Measurements from ENCODE around the gene UBE2QL1.

Gene UBE2QL1

GRCh38 chr5:6461793-6462650 is 13.4 kb downstream of the UBE2QL1 start:
- no peak for TF ChIP-seq CTCF (conservative IDR thresholded peaks at IDR 0.05; ENCODE audit: low read length)
- H3K4me3 ChIP-seq (ENCODE audit: low read length), result no peak overlapping the region
- no peak for DNase-seq (ENCODE audit: low read depth)

GRCh38 chr5:6462671-6463070 is 14.0 kb downstream of the UBE2QL1 start:
- H3K4me3 ChIP-seq (ENCODE audit: low read length), result no peak overlapping the region
- no peak for TF ChIP-seq CTCF (conservative IDR thresholded peaks at IDR 0.05; ENCODE audit: low read length)
- DNase-seq (ENCODE audit: low read depth), result no peak

- no peak for DNase-seq (ENCODE audit: low read depth)
- no peak for TF ChIP-seq CTCF (conservative IDR thresholded peaks at IDR 0.05; ENCODE audit: low read length)
Measured at GRCh38 chr5:6464441-6464840, 15.8 kb downstream of the UBE2QL1 start.

GRCh38 chr5:6465831-6466790 is 17.5 kb downstream of the UBE2QL1 start:
- DNase-seq (ENCODE audit: low read depth), result no peak
- no peak overlapping the region for H3K4me3 ChIP-seq (ENCODE audit: low read length)
- TF ChIP-seq CTCF (conservative IDR thresholded peaks at IDR 0.05; ENCODE audit: low read length), result no peak

More at GRCh38 chr5:6464441-6464840, 15.8 kb downstream of the UBE2QL1 start:
- H3K4me3 ChIP-seq (ENCODE audit: low read length), result no peak overlapping the region

- no peak for DNase-seq (ENCODE audit: low read depth)
- TF ChIP-seq CTCF (conservative IDR thresholded peaks at IDR 0.05; ENCODE audit: low read length), result no peak
- H3K4me3 ChIP-seq (ENCODE audit: low read length), result no peak overlapping the region
Measured at GRCh38 chr5:6466975-6467567, 18.4 kb downstream of the UBE2QL1 start.

GRCh38 chr5:6467591-6467990 is 18.9 kb downstream of the UBE2QL1 start:
- DNase-seq (ENCODE audit: low read depth), result no peak
- no peak for TF ChIP-seq CTCF (conservative IDR thresholded peaks at IDR 0.05; ENCODE audit: low read length)
- H3K4me3 ChIP-seq (ENCODE audit: low read length), result no peak overlapping the region

Measured in AG10803 (cell line).